K562 (cell line): ENCODE measurements around the gene REG3A. TPM values are rescaled to one million over a fixed set of nuclear protein-coding genes. Genes with fewer than 3 reads are reported as not detected.

ENCODE experiments used
- ATAC-seq: fragments of 200-7000 bp; cut with Tn5 transposase; 3 replicates; pipeline ENCODE4 v1.9.1; 2020; ENCODE audit warnings: moderate library complexity
- Bru-seq: library from RNA; stranded (reverse); fragments of 400-500 nt; gene quantifications from one replicate; lab custom pipeline; 2021; lab: Mats Ljungman, UMichigan
- BruChase-seq, 2 experiments: library from RNA; stranded (reverse); fragments of 400-500 nt; gene quantifications; one replicate each; lab custom pipeline; 2021; lab: Mats Ljungman, UMichigan
- BruUV-seq: library from RNA; stranded (reverse); fragments of 400-500 nt; replicated peaks from 2 replicates; lab custom pipeline; 2021; lab: Mats Ljungman, UMichigan
- CTCF ChIA-PET: fragments of 300-600 bp; formaldehyde crosslinking; extraction: SDS; loops from one replicate; lab custom pipeline; 2021; ENCODE audit warnings: low intra/inter-chr PET ratio; lab: Yijun Ruan, JAX
- POLR2A ChIA-PET: fragments of 300-600, 350-650 bp; sonication (Branson Sonifier 250); formaldehyde crosslinking; extraction: SDS; loops from one replicate; lab custom pipeline; 2021; ENCODE audit warnings: antibody characterized with exemption, inconsistent platforms; lab: Yijun Ruan, JAX
- DNase-seq, 4 experiments: peaks; one replicate each; pipeline versions ENCODE4 v3.0.0 to v3.0.0-alpha.2; 2011 to 2018; ENCODE audit warnings: low spot score in 3 of 4, mixed read lengths in 3 of 4; ENCODE audit errors: extremely low read depth in 1 of 4
- FAIRE-seq: peaks from 2 replicates; lab custom pipeline; 2011; peaks lifted over from hg19 to GRCh38; lab: Jason Lieb, UNC
- H2AFZ ChIP-seq: 2 replicates; pipeline ENCODE4 v1.6.0; 2011; ENCODE audit warnings: low read depth, low read length, control low read depth, inconsistent platforms
- H3K27ac ChIP-seq: fragments of 200-600 bp; 3 replicates; pipeline ENCODE4 v1.8.0; 2011; ENCODE audit warnings: low read depth, mild to moderate bottlenecking, control low read depth, inconsistent platforms, low read length, moderate library complexity, mixed read lengths; ENCODE audit errors: extremely low read depth
- H3K27me3 ChIP-seq, 2 experiments: fragments of 300-600 bp in 1 of 2; 2 replicates in 1 of 2; 3 replicates in 1 of 2; pipeline versions ENCODE4 v1.6.0 to v1.8.0; 2011; ENCODE audit warnings: inconsistent platforms in 2 of 2, low read length in 2 of 2, mild to moderate bottlenecking in 1 of 2, mixed read lengths in 1 of 2, moderate library complexity in 1 of 2; ENCODE audit not compliant: control insufficient read depth in 2 of 2, insufficient read depth in 2 of 2
- H3K36me3 ChIP-seq: fragments of 300-600 bp; 3 replicates; pipeline ENCODE4 v1.8.0; 2011; ENCODE audit warnings: mild to moderate bottlenecking, low read length, inconsistent platforms; ENCODE audit not compliant: control insufficient read depth, insufficient read depth
- H3K4me1 ChIP-seq, 2 experiments: fragments of 200-600 bp in 1 of 2; replicated peaks in 1 of 2; 2 replicates in 1 of 2; 3 replicates in 1 of 2; pipeline versions ENCODE4 v1.5.1 to v1.8.0; 2011; ENCODE audit warnings: inconsistent platforms in 2 of 2, low read length in 2 of 2, mild to moderate bottlenecking in 1 of 2, mixed read lengths in 1 of 2, moderate library complexity in 1 of 2; ENCODE audit not compliant: control insufficient read depth in 2 of 2, insufficient read depth in 2 of 2
- H3K4me2 ChIP-seq: 2 replicates; pipeline ENCODE4 v1.6.1; 2011; ENCODE audit warnings: low read length, control low read depth, inconsistent platforms, mixed read lengths; ENCODE audit not compliant: insufficient read depth
- H3K4me3 ChIP-seq: fragments of 200-600 bp; sonication (generic), shearing (Covaris generic); 2 replicates; pipeline ENCODE4 v1.5.1; 2016; ENCODE audit warnings: control low read depth, inconsistent platforms
- H3K79me2 ChIP-seq: fragments of 200-600 bp; 3 replicates; pipeline ENCODE4 v1.8.0; 2011; ENCODE audit warnings: low read length, inconsistent platforms; ENCODE audit not compliant: control insufficient read depth, insufficient read depth
- H3K9ac ChIP-seq, 2 experiments: 2 replicates each; pipeline versions ENCODE4 v1.6.0 to v1.6.1; 2011; ENCODE audit warnings: low read depth in 2 of 2, low read length in 2 of 2, control low read depth in 1 of 2, inconsistent platforms in 1 of 2, mild to moderate bottlenecking in 1 of 2, mixed read lengths in 1 of 2; ENCODE audit not compliant: insufficient read depth in 1 of 2
- H3K9me1 ChIP-seq: one replicate; pipeline ENCODE4 v1.6.0; 2011; ENCODE audit warnings: inconsistent platforms, mild to moderate bottlenecking, low read length, moderate library complexity; ENCODE audit not compliant: control insufficient read depth, insufficient read depth
- H3K9me3 ChIP-seq: replicated peaks from 2 replicates; pipeline ENCODE4 v1.5.1; 2011; ENCODE audit warnings: low read depth, low read length, inconsistent platforms; ENCODE audit not compliant: control insufficient read depth, insufficient read depth
- H4K20me1 ChIP-seq: replicated peaks from 2 replicates; pipeline ENCODE4 v1.6.1; 2011; ENCODE audit warnings: low read length, inconsistent platforms, mixed read lengths; ENCODE audit not compliant: control insufficient read depth, insufficient read depth
- CCAR2 ChIP-seq: fragments of 200-400 bp; formaldehyde crosslinking; IDR thresholded peaks from 2 replicates; pipeline ENCODE4 v1.6.1; 2017; ENCODE audit warnings: mild to moderate bottlenecking, low read depth, low read length
- CHD2 ChIP-seq: IDR thresholded peaks from 2 replicates; pipeline ENCODE4 v1.6.1; 2011; ENCODE audit warnings: low read depth, low read length
- DIDO1 ChIP-seq: fragments of 450-650 bp; IDR thresholded peaks from 2 replicates; pipeline ENCODE4 v1.6.1; 2016; ENCODE audit warnings: low read depth, missing biosample characterization, missing genetic modification characterization
- ESRRB ChIP-seq: fragments of 250-450 bp; sonication (Bioruptor Pico); IDR thresholded peaks from 2 replicates; pipeline ENCODE4 v1.5.0; 2020; ENCODE audit warnings: mild to moderate bottlenecking, moderate library complexity, borderline replicate concordance
- GATAD2A ChIP-seq: fragments of 450-650 bp; IDR thresholded peaks from 2 replicates; pipeline ENCODE4 v1.6.1; 2017
- KLF10 ChIP-seq: fragments of 250-450 bp; sonication (Bioruptor Pico); IDR thresholded peaks from 2 replicates; pipeline ENCODE4 v1.6.1; 2021; ENCODE audit warnings: matching md5 sums
- MAFK ChIP-seq: IDR thresholded peaks from 2 replicates; pipeline ENCODE4 v1.6.1; 2011; ENCODE audit warnings: low read length, improper control_type of control experiment
- NR2C1 ChIP-seq, 2 experiments: fragments of 450-650 bp; IDR thresholded peaks; 2 replicates each; pipeline ENCODE4 v1.6.1; 2017; ENCODE audit warnings: mild to moderate bottlenecking in 2 of 2, antibody characterized with exemption in 1 of 2, inconsistent platforms in 1 of 2, missing compliant biosample characterization in 1 of 2, missing genetic modification characterization in 1 of 2
- SREBF1 ChIP-seq: fragments of 150-350 bp; IDR thresholded peaks from 2 replicates; pipeline ENCODE4 v1.6.1; 2014; ENCODE audit warnings: antibody characterized with exemption, low read depth, low read length, borderline replicate concordance
- ZNF232 ChIP-seq: sonication (generic); formaldehyde crosslinking; IDR thresholded peaks from 2 replicates; pipeline ENCODE4 v1.8.0; 2022; ENCODE audit warnings: mild to moderate bottlenecking, missing genetic modification reagents
- ZNF384 ChIP-seq: IDR thresholded peaks from 2 replicates; pipeline ENCODE4 v1.6.1; 2012; ENCODE audit warnings: low read depth, low read length, improper control_type of control experiment
- ZNF561 ChIP-seq: fragments of 450-650 bp; formaldehyde crosslinking; conservative IDR thresholded peaks from 2 replicates; pipeline ENCODE4 v1.4.0; 2020; ENCODE audit warnings: mild to moderate bottlenecking, moderate library complexity
- in situ Hi-C: fragments of 300-500 bp; cut with MboI; formaldehyde crosslinking; loops from 4 replicates; pipeline ENCODE4 v1.15.0; 2018; ENCODE audit warnings: inconsistent platforms, mixed read lengths
- intact Hi-C: fragments of 100-400 bp; cut with micrococcal nuclease; formaldehyde crosslinking; loops from 2 replicates; pipeline ENCODE4 v1.14.2; 2022
- long read RNA-seq, 3 experiments: library from polyadenylated mRNA in 2 of 3; library from RNA in 1 of 3; unstranded in 2 of 3; stranded (forward) in 1 of 3; transcript quantifications; one replicate each; pipeline ENCODE4 v2.0.0, GENCODE V29; 2019 to 2022
- polyA minus RNA-seq, 3 experiments: library from RNA; depleted of rRNA, polyadenylated mRNA; stranded (reverse); fragments of >200 nt; gene quantifications; 2 replicates each; pipeline ENCODE4 v1.2.3, GENCODE V29; 2011
- polyA plus RNA-seq, 8 experiments: library from polyadenylated mRNA; depleted of rRNA in 4 of 8; stranded (reverse) in 5 of 8; unstranded in 3 of 8; fragments of >200 nt; fragmentation: Nextera tagmentation in 2 of 8; fragmentation: Illumina TruSeq in 1 of 8; extraction: Ambion mirVana in 2 of 8; extraction: Trizol in 1 of 8; gene quantifications; 2 replicates each; pipeline versions ENCODE4 v1.2.1 to v1.2.3, GENCODE V29; 2011 to 2014; ENCODE audit warnings: inconsistent platforms in 1 of 8, missing spikeins in 1 of 8
- total RNA-seq, 7 experiments: library from RNA; depleted of rRNA in 6 of 7; stranded (reverse); fragments of >200 nt in 6 of 7; fragmentation: Illumina TruSeq in 2 of 7; extraction: Trizol in 2 of 7; gene quantifications; 2 replicates each; pipeline versions ENCODE4 v1.2.1 to v1.2.3, GENCODE V29; 2011 to 2021; ENCODE audit warnings: low replicate concordance in 1 of 7
- TF ChIP-seq, protein P1 (sequence below): fragments of 450-650 bp; formaldehyde crosslinking; IDR thresholded peaks from 2 replicates; pipeline ENCODE4 v1.4.0; 2020; ENCODE audit warnings: mild to moderate bottlenecking, mixed read lengths
- TF ChIP-seq, protein P2 (sequence below): IDR thresholded peaks from 3 replicates; pipeline ENCODE4 v1.6.1; 2011; ENCODE audit warnings: borderline replicate concordance, mild to moderate bottlenecking, moderate library complexity; ENCODE audit not compliant: insufficient read length; ENCODE audit errors: extremely low read depth
- TF ChIP-seq, protein P3 (sequence below): sonication (generic); formaldehyde crosslinking; IDR thresholded peaks from 2 replicates; pipeline ENCODE4 v1.8.1; 2022; ENCODE audit warnings: missing genetic modification reagents

REG3A gene
- total RNA-seq (2011; cell fraction: chromatin; rRNA removed; ENCODE audit: low replicate concordance), result not detected in 2 replicates
- not detected in 2 replicates for total RNA-seq (2011; cell fraction: nucleolus; rRNA removed)
- not detected in 2 replicates for total RNA-seq (2011; cell fraction: nucleoplasm; rRNA removed)
- not detected in 2 replicates for total RNA-seq (2014; rRNA removed)
- not detected in 2 replicates for total RNA-seq (2014; rRNA removed; fragmentation: Illumina TruSeq; extraction: Trizol)
- not detected in 2 replicates for total RNA-seq (2015; rRNA removed; fragmentation: Illumina TruSeq; extraction: Trizol)
- total RNA-seq (2021), result 0.31 TPM in 1 of 2 replicates, not detected in the other
- not detected in 2 replicates for polyA plus RNA-seq (2011; rRNA removed)
- not detected in 2 replicates for polyA plus RNA-seq (2011; cell fraction: cytosol; rRNA removed)
- polyA plus RNA-seq (2011; cell fraction: nucleus; rRNA removed), result not detected in 2 replicates
- polyA plus RNA-seq (2012), result not detected in 2 replicates
- polyA plus RNA-seq (2014; fragmentation: Illumina TruSeq; extraction: Trizol), result not detected in 2 replicates
- polyA plus RNA-seq (2014; fragmentation: Nextera tagmentation; extraction: Ambion mirVana), result not detected
- polyA plus RNA-seq (2014; rRNA removed), result not detected in 2 replicates
- not detected in 2 replicates for polyA minus RNA-seq (2011; rRNA and poly(A)+ RNA removed)
- not detected in 2 replicates for polyA minus RNA-seq (2011; cell fraction: cytosol; rRNA and poly(A)+ RNA removed)
- polyA minus RNA-seq (2011; cell fraction: nucleus; rRNA and poly(A)+ RNA removed), result not detected in 2 replicates
- Bru-seq, nascent RNA, result not detected
- BruChase-seq, experiment 1, labeled RNA remaining after a 2-hour chase, result not detected
- not detected for BruChase-seq, experiment 2, labeled RNA remaining after a 6-hour chase
- long read RNA-seq, experiment 1, result 0 reads
- long read RNA-seq, experiment 2, result 0 reads
- long read RNA-seq, experiment 3, result 0 reads

DNA sequence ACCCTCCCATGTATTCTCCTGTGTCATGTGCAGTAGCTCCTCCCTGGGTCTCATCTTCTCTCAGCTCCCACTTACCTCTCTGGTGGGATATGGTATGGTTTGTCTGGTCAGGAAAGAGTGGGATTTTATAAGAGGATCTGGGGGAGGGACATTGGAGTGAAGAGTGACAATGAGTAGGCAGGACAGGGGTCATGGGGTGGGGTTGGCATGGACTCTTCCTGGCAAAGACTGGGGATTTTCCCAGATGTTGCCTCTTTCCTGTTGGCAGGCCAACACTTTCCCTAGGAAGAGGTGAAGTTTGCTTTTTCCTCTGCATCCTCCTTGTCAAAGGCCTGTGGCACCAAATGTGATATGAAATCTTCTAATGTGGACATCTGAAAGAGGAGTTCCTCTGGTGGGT is at the start of gene REG3A:
Gene REG3A (minus strand): TSS at position 101 of the 400 bp plus-strand sequence. CDS start 348 bp downstream, outside the sequence.
- ChIA-PET CTCF (no interaction called here), POLR2A (no interaction called here)
- no TSS peak for BruUV-seq
- H3K4me3 ChIP-seq, result no peak within 1 kb of the TSS
- no peak within 1 kb of the TSS for H3K9ac ChIP-seq
- no peaks in the 10 kb centered on the region for H3K9me1 ChIP-seq
- H3K4me2 ChIP-seq, result no peak within 1 kb of the TSS
- no peaks in the 10 kb centered on the region for H3K36me3 ChIP-seq
- no peaks in the 10 kb centered on the region for H3K4me1 ChIP-seq
- no peak for ATAC-seq
- H4K20me1 ChIP-seq, result no peaks in the 10 kb centered on the region
- in situ Hi-C loops, result no loop called here
- H3K79me2 ChIP-seq, result no peaks in the 10 kb centered on the region
- no peak for FAIRE-seq
- no peak within 1 kb of the TSS for H2AFZ ChIP-seq
- TF ChIP-seq ESRRB (CRISPR knock-in tag) (no peak), DIDO1 (no peak), MAFK (no peak), ZNF384 (no peak), NR2C1 (IDR thresholded peaks at IDR 0.05) (no peak), NR2C1 (tag; IDR thresholded peaks at IDR 0.05) (no peak), SREBF1 (no peak), GATAD2A (no peak), CCAR2 (no peak), ZNF232 (CRISPR knock-in tag) (no peak), CHD2 (no peak), ZNF561 (CRISPR knock-in tag) (no peak), KLF10 (CRISPR knock-in tag) (no peak)
- TF ChIP-seq, protein P1, sequence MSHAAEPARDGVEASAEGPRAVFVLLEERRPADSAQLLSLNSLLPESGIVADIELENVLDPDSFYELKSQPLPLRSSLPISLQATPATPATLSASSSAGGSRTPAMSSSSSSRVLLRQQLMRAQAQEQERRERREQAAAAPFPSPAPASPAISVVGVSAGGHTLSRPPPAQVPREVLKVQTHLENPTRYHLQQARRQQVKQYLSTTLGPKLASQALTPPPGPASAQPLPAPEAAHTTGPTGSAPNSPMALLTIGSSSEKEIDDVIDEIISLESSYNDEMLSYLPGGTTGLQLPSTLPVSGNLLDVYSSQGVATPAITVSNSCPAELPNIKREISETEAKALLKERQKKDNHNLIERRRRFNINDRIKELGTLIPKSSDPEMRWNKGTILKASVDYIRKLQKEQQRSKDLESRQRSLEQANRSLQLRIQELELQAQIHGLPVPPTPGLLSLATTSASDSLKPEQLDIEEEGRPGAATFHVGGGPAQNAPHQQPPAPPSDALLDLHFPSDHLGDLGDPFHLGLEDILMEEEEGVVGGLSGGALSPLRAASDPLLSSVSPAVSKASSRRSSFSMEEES, result no peak
- TF ChIP-seq, protein P2, sequence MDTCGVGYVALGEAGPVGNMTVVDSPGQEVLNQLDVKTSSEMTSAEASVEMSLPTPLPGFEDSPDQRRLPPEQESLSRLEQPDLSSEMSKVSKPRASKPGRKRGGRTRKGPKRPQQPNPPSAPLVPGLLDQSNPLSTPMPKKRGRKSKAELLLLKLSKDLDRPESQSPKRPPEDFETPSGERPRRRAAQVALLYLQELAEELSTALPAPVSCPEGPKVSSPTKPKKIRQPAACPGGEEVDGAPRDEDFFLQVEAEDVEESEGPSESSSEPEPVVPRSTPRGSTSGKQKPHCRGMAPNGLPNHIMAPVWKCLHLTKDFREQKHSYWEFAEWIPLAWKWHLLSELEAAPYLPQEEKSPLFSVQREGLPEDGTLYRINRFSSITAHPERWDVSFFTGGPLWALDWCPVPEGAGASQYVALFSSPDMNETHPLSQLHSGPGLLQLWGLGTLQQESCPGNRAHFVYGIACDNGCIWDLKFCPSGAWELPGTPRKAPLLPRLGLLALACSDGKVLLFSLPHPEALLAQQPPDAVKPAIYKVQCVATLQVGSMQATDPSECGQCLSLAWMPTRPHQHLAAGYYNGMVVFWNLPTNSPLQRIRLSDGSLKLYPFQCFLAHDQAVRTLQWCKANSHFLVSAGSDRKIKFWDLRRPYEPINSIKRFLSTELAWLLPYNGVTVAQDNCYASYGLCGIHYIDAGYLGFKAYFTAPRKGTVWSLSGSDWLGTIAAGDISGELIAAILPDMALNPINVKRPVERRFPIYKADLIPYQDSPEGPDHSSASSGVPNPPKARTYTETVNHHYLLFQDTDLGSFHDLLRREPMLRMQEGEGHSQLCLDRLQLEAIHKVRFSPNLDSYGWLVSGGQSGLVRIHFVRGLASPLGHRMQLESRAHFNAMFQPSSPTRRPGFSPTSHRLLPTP, result no peak
- TF ChIP-seq, protein P3, sequence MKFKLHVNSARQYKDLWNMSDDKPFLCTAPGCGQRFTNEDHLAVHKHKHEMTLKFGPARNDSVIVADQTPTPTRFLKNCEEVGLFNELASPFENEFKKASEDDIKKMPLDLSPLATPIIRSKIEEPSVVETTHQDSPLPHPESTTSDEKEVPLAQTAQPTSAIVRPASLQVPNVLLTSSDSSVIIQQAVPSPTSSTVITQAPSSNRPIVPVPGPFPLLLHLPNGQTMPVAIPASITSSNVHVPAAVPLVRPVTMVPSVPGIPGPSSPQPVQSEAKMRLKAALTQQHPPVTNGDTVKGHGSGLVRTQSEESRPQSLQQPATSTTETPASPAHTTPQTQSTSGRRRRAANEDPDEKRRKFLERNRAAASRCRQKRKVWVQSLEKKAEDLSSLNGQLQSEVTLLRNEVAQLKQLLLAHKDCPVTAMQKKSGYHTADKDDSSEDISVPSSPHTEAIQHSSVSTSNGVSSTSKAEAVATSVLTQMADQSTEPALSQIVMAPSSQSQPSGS, result no peak
- H3K27me3 ChIP-seq, result no peaks in the 10 kb centered on the region
- H3K27ac ChIP-seq, result no peak within 1 kb of the TSS
- H3K9me3 ChIP-seq, result no peaks in the 10 kb centered on the region
- intact Hi-C loops, result no loop called here
- no peak for DNase-seq
